Measurements from ENCODE around the gene MED1.
A peak's percentile ranks its signal among the peaks of the same experiment; 100 is the strongest.

The MED1 gene

DNA sequence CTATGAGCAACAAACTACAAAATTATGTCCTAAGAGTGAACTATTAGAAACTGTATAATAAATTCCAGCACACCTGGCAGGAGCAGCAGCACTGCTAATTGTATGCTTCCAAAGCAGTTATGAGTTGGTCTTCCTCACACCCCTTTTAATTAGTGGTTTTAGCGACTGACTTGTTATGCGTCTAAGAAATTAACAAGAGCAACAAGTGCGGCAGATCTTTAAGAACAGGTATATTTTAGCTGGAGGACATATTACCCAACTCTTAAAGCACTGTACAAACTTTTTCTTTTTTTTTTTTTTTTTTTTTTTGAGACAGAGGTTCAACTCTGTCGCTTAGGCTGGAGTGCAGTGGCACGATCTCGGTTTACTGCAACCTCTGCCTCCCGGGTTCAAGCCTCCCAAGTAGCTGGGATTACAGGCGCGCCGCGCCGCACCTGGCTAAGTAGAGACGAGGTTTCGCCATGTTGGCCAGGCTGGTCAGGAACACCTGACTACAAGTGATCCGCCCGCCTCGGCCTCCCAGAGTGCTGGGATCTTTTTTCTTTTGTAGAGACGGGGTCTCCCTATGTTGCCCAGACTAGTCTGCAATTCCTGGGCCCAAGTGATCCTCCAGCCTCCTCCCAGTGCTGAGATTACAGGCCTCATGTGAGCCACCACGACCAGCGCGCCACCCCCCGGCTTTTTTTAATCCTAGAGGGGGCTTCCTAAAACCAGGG, 48.0 kb downstream of the MED1 start:
- TF ChIP-seq CTCF (IDR thresholded peaks at IDR 0.05; ENCODE audit: control extremely low read depth, extremely low read depth, low read depth, missing control alignments), result no peak
- CTCF ChIA-PET, result interaction anchor here (0.8 to 1.0 kb wide), 2 partner anchors 18 to 27 kb away, joined by 3 read pairs; no protein-coding TSS in a partner anchor
- POLR2A ChIA-PET, result interaction anchor here (0.7 to 1.3 kb wide), 2 partner anchors 30 to 423 kb away, joined by 3 read pairs; no protein-coding TSS in a partner anchor
- no peak for DNase-seq (ENCODE audit: extremely low spot score)

DNA sequence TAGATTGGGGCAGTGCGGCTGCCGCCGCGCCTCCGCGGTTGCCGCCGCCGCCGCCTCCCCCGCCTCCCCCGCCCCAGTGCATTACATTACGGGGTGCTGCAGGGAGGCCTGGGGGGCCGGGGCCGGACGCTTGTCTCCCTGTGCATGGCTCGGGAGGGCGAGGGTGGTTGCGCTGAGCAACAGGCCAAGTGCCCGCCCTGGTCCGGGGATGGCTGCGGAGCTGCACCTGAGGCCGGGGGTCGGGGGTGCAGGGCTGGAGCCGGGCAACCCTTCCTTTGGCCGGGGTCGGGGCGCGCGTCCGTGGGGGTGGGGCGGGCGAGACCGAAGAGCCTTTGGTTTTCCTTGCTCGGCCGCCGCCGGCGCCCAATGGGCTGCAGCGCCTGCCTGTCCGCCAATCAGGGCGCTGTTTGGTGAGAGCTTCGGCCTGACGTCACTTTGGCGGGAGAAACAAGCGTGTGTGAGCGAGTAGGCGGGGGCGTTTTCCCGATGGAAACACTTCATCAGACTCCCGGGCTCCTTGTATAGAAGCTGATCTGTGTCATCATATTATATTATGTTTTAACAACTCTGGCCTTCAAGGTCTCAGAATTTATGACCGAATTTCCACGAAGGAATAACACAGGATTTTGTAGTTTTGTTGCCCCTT, 48.7 kb downstream of the MED1 start:
- TF ChIP-seq CTCF (IDR thresholded peaks at IDR 0.05; ENCODE audit: control extremely low read depth, extremely low read depth, low read depth, missing control alignments), result no peak
- CTCF ChIA-PET, result interaction anchor here (0.8 to 1.0 kb wide), 2 partner anchors 19 to 27 kb away, joined by 3 read pairs; no protein-coding TSS in a partner anchor
- peak; percentile 95 for DNase-seq (ENCODE audit: extremely low spot score)
- POLR2A ChIA-PET, result interaction anchor here (1.3 kb wide), 1 partner anchor 29 kb away, joined by 3 read pairs; no protein-coding TSS in a partner anchor

DNA sequence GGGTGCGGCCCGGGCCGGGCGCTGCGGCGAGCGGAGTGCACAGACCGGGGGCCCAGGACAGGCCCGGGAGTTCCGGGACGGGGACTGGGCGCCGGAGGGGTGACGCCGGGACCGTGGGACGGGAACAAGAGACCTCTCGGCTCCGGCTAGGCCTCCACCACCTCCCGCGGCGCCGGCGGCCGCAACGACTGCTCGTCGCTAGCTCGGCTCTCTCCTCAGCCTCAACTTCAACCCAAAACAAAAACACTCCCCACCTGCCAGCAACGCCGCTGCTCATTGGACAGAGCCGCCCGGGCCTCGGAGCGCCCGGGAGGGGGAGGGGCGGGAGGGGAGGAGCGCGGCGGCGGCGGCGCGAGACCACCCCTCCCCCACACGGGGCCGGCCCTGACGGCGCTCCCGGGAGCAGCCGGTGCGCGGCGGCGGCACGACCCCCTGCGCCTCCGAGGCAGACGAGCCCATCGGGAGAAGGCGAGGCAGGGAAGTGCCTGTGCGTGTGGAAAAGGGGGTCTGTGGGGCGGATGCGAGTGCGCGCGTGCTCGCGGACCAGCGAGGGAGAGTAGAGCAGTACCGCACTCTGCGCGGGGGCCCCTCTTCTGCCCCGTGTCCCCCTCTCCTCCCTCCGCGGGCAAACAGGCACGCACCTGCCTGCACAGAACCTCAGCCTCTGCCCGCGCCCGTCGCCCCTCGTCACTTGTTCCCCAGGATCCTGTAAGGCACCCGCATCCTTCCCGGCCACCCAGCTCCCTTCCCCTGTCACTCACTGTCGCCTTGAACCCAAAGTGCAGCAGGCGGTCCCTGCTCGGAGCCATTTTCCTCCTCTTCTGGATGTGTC, 49.4 kb downstream of the MED1 start, which contains the start of gene FBXL20:
FBXL20 (minus strand) TSS at position 215 of the 832 bp plus-strand sequence. CDS start 224 bp downstream, outside the sequence.
- POLR2A ChIA-PET, result interaction anchor here (0.6 to 1.3 kb wide), 3 partner anchors 29 to 162 kb away, joined by 3 read pairs; no protein-coding TSS in a partner anchor
- no peak for TF ChIP-seq CTCF (IDR thresholded peaks at IDR 0.05; ENCODE audit: control extremely low read depth, extremely low read depth, low read depth, missing control alignments)
- peak; percentile 98 for DNase-seq (ENCODE audit: extremely low spot score)
- CTCF ChIA-PET, result interaction anchor here (0.7 to 1.4 kb wide), 3 partner anchors 26 to 248 kb away, joined by 3 read pairs; no protein-coding TSS in a partner anchor

GRCh38 chr17:39400547-39401411, 50.3 kb downstream of the MED1 start:
- no peak for TF ChIP-seq CTCF (IDR thresholded peaks at IDR 0.05; ENCODE audit: control extremely low read depth, extremely low read depth, low read depth, missing control alignments)
- CTCF ChIA-PET, result interaction anchor here (1.4 kb wide), 1 partner anchor 226 kb away, joined by 3 read pairs; no protein-coding TSS in a partner anchor
- no peak for DNase-seq (ENCODE audit: extremely low spot score)
- POLR2A ChIA-PET, result interaction anchor here (0.5 to 0.7 kb wide), 2 partner anchors 13 to 161 kb away, joined by 3 to 4 read pairs; no protein-coding TSS in a partner anchor

DNA sequence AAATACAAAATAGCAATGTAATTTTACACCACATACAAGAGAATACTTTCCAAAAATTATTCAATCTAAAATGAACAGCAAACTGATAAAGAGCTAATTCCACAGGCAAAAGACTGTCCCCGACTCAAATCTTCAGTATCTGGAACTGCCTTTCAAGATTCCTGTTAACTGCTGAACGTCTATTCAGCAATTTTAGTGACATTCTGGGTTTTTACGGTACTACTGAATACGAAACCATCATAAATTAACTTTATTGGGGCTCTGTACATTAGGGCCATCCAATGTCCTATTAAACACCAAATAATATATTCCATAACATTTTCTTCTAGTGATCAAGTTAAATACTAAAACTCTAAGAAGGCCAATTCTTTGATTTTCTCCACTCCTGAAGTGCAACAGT, 51.3 kb downstream of the MED1 start:
- no peak for DNase-seq (ENCODE audit: extremely low spot score)
- CTCF ChIA-PET, result interaction anchor here (1.1 kb wide), 2 partner anchors 11 to 164 kb away, joined by 3 to 4 read pairs; no protein-coding TSS in a partner anchor
- POLR2A ChIA-PET, result interaction anchor here (0.7 kb wide), 1 partner anchor 546 kb away, joined by 3 read pairs; the partner anchor contains the start of gene RPL23
- TF ChIP-seq CTCF (IDR thresholded peaks at IDR 0.05; ENCODE audit: control extremely low read depth, extremely low read depth, low read depth, missing control alignments), result no peak

Measured in GM10248 (cell line).